H1 (cell line): ENCODE data around the gene ELAVL2. TPM values are rescaled to one million over a fixed set of nuclear protein-coding genes. Genes with fewer than 3 reads are reported as not detected.
A peak's percentile ranks its signal among the peaks of the same experiment; 100 is the strongest.

Source experiments
- BCL11A ChIP-seq, 2 experiments: IDR thresholded peaks; one replicate each; pipeline ENCODE4 v1.6.1; 2011; ENCODE audit warnings: low read depth in 2 of 2, low read length in 2 of 2, mild to moderate bottlenecking in 2 of 2
- E2F6 ChIP-seq: IDR thresholded peaks from 2 replicates; pipeline ENCODE4 v1.6.1; 2012; ENCODE audit warnings: inconsistent platforms
- EZH2 ChIP-seq: fragments of 200-600 bp; sonication (generic); IDR thresholded peaks from 2 replicates; pipeline ENCODE4 v1.7.1; 2012; ENCODE audit warnings: low read depth, mild to moderate bottlenecking, moderate library complexity, low read length, inconsistent platforms; ENCODE audit not compliant: severe bottlenecking
- MAFK ChIP-seq: IDR thresholded peaks from 2 replicates; pipeline ENCODE4 v1.6.1; 2012; ENCODE audit warnings: low read depth, mild to moderate bottlenecking, improper control_type of control experiment, low read length
- RBBP5 ChIP-seq: IDR thresholded peaks from 2 replicates; pipeline ENCODE4 v1.7.1; 2012; ENCODE audit warnings: low read depth, mild to moderate bottlenecking, inconsistent platforms, low read length, moderate library complexity, borderline replicate concordance
- RNF2 ChIP-seq: fragments of 200-900, 300-1000 bp; sonication (generic); IDR thresholded peaks from 2 replicates; pipeline ENCODE4 v1.7.1; 2016; ENCODE audit warnings: borderline replicate concordance, low read depth, mild to moderate bottlenecking, antibody characterized with exemption, low read length; ENCODE audit not compliant: poor library complexity, severe bottlenecking; ENCODE audit errors: missing control alignments
- SIN3A ChIP-seq, 2 experiments: IDR thresholded peaks in 1 of 2; conservative IDR thresholded peaks in 1 of 2; 2 replicates each; pipeline ENCODE4 v1.6.1; 2011 to 2012; ENCODE audit warnings: low read length in 2 of 2, improper control_type of control experiment in 1 of 2, low read depth in 1 of 2, mild to moderate bottlenecking in 1 of 2
- SUZ12 ChIP-seq: fragments of 200-600 bp; sonication (generic); IDR thresholded peaks from 2 replicates; pipeline ENCODE4 v1.6.1; 2012; ENCODE audit warnings: mild to moderate bottlenecking, inconsistent platforms, low read length, moderate library complexity, mixed read lengths
- TAF7 ChIP-seq: optimal IDR thresholded peaks from 2 replicates; pipeline ENCODE3; 2011; ENCODE audit warnings: low read depth, mild to moderate bottlenecking, inconsistent platforms, low read length, moderate library complexity, borderline replicate concordance
- TCF12 ChIP-seq: IDR thresholded peaks from 2 replicates; pipeline ENCODE4 v1.6.1; 2011; ENCODE audit warnings: low read depth, mild to moderate bottlenecking, low read length
- polyA plus RNA-seq, 7 experiments: library from polyadenylated mRNA; depleted of rRNA in 3 of 7; stranded (reverse) in 5 of 7; unstranded in 2 of 7; fragments of >200 nt in 5 of 7; fragments of 200-250 nt in 2 of 7; gene quantifications; 1 replicate in 5 of 7; 2 replicates in 1 of 7; 4 replicates in 1 of 7; pipeline versions ENCODE4 v1.2.1 to v1.2.3, GENCODE V29; 2011 to 2013; ENCODE audit warnings: missing spikeins in 2 of 7, mixed read lengths in 2 of 7
- total RNA-seq: library from RNA; stranded (reverse); fragmentation: NEBNext Ultra II Directional; extraction: Animal tissue kit (Norgen Biotek cat#: 25700); gene quantifications from 2 replicates; pipeline ENCODE4 v1.2.1, GENCODE V29; 2021

Gene ELAVL2
- total and polyA plus RNA-seq, 2 of the 8 experiments (the other 6 are each of a cell fraction or from before 2014, with no cell fraction given) = 4.9 to 21.9 TPM

DNA sequence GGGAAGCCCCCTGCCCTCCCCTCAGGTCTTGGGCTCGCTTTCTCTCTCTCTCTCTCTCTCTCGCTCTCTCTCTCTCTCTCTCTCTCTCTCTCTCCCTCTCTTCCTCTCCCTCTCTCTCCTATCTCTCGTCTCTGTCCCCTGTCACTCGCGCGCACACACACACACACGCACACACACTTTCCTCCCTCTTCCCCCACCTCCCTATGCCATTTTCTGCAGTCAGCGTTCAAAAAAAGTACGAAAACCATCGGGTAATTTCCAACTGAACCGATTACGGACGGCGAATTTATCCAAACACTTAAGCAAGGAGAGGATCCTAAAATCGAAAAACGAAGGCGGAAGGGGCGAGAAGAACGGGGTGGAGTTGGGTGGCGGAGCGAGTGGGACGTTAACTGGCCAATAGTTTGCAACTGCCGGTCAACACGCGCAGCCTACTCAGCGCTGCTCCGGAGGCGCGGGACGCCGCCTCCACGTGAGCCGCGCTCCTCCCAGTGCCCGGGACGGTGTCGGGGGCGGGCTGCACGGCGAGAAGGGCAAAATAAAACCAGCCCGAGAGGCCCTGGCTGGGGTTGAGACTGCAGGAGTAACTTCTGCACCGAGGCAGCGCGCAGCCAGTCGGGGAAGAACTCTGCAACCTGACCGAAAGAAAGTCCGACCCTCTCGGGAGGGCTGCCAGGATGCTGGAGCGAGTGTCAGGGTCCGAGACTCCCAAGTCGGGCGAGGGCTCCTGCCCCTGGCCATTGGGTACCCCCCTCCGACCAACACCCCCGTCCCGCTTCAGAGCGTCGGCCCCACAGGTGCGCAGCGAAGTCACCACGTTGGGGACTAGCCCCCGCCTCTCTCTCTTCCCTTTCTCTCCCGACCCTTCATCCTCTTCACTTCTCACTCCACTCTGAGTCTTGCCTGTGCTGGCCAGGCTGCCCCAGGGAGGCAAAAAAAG is 24.9 kb upstream of the ELAVL2 start (continued):
- peak; percentile 75; the same call in 1 of the 2 replicates for TF ChIP-seq RBBP5
- peak; percentile 51; the same call in 1 of the 2 replicates for TF ChIP-seq SUZ12
- TF ChIP-seq TAF7 = no peak
- TF ChIP-seq MAFK = no peak
- TF ChIP-seq RNF2 = peak; percentile 34
- TF ChIP-seq SIN3A (conservative IDR thresholded peaks at IDR 0.05 in 1 of 2, IDR thresholded peaks at IDR 0.05 in 1 of 2; ENCODE audit: low read depth in 1 of 2, low read length in 2 of 2) = no peak
- TF ChIP-seq BCL11A (IDR thresholded peaks at IDR 0.05; ENCODE audit: low read depth in 2 of 2, low read length in 2 of 2) = no peak
- no peak for TF ChIP-seq TCF12
- peak; percentile 55 for TF ChIP-seq EZH2
- peak; percentile 90 for TF ChIP-seq E2F6
